HG02588 (cell line): ENCODE measurements around the gene ATAD3C.

Source experiments
- ATAC-seq: cut with Tn5 transposase; IDR thresholded peaks from one replicate; pipeline ENCODE4 v1.9.1; 2021; ENCODE audit warnings: mild to moderate bottlenecking, moderate library complexity; ENCODE audit not compliant: unreplicated experiment

Gene ATAD3C

DNA sequence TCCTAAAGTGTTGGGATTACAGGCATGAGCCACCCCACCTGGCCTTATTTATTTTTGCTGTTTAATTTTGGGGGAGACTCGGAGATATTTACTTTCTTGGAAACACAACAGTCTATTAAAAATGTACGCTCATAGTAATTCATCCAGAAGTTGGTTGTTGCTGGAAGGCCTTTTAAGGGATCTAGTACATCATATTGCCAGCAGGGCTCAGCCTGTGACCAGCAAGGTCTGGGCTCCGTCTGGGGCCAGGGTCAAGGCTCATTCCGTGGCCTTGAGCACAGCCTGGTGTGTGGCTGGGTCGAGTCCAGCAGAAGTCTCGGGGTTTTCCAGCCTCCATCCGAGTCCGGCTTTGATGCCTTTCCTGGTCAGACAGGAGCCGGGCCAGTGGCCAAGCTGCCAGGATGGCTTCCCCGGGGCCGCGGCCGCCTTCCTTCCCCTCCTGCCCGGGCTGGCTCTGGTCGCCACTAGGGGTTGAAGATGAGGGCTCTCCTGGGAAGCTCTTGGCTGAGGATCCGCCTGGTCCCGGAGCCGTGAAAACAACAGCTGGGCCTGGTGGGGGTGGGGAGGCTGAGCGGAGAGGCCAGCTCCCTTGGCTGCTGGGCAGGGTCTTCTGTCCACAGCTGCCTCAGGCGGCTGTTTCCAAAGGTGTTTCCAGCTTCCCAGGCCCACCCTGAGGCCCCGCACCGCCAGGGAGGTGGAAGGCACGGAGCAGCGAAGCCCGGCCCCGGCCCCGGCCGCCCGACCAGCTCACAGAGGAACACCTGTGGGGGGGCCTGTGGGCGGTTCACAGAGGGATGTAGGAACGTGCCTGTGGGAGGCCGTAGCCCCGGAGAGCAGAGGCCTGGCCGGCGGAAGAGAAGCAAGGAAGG lies 19.1 kb upstream of the ATAD3C start:
- ATAC-seq: no peak

DNA sequence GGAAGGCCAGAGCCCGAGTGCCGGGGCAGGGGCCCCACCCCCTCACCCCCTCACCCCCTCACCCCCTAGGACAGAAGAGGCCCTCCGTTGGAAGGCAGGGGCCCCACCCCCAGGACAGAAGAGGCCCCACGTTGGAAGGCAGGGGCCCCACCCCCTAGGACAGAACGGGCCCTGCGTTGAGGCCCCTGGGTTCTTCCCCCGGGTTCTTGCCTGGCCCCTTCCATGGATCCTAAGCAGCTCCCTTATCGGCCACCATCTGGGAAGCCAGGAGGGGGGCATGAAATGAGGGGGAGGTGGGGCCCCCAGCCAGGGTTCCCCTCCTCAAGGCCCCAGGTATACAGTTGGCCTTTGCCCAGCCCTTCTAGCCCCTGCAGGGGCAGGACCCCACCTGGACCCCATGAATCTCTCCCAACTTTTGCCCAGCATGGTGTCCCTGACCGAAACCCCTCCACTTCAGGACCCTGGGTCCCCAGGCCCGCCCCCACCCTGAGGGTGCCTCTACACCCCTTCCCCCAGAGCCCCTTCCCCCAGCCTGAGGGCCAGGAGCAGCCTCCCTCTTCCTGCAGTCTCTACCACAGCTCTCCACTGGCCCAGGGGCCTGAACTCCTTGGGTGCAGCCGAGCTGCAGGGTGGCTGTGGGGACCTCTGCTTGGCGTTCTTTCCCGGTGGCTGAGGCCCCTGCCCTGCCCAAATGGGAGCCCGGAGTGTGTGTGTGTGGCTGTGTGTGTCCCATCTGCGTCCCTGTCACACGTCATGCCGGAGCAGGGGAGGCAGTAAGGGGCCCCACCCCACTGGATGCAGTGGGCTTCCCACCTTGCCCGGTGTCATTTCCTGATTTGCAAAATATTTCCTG lies 18.3 kb upstream of the ATAD3C start:
- no peak for ATAC-seq

DNA sequence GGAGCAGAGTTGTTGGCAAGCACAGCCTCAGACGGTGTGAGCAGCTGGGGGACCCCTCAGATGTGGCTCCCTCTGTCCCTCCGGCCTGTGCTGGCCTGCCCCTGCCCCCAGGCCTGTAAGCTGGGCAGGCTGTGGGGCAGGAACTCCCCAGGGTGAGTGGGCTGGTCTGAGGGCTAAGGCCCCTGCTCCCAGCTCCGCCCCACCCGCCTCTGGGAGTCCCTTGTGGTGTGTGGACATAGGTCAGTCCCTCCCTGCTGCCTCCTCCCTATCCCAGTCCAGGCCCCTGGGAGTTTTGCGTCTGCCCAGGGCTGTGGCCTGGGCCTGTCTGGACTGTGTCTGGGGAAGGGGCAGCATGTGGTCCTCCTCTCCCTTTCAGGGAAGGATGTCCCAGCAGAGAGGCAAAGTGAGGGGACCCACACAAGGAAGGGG lies 17.6 kb upstream of the ATAD3C start:
- ATAC-seq: no peak

DNA sequence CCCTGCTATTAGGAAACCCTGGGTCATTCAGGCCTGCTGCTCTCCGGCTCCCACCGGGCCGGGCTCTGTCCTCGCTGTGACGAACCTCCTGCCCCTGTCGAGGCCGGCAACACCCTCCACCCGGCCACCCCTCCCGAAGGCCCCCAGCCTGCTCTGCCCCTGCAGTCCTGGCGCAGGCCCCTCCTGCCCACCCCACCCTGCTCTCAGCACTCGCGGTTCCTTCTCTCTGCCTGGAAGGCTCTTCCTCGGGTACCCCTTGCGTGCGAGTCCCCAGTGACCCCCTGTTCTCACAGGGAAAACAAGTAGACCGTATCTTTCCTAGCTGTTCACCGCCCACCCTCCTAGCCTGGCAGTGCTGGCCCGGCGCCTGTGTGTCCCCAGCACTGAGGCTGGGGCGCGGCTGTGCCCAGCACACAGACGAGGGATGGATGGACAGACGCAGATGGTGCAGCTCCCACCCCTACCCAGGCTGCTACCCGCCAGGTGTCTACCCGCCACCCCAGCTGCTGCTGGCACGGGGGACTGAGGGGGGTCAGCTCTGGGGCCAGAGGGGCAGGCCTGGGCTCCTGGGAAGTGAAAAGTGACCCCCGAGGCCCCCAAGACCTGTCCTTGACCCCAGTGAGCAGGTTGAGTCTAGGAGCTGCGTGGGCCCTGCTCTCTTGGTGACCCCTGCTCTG lies 17.1 kb upstream of the ATAD3C start:
- ATAC-seq: no peak

DNA sequence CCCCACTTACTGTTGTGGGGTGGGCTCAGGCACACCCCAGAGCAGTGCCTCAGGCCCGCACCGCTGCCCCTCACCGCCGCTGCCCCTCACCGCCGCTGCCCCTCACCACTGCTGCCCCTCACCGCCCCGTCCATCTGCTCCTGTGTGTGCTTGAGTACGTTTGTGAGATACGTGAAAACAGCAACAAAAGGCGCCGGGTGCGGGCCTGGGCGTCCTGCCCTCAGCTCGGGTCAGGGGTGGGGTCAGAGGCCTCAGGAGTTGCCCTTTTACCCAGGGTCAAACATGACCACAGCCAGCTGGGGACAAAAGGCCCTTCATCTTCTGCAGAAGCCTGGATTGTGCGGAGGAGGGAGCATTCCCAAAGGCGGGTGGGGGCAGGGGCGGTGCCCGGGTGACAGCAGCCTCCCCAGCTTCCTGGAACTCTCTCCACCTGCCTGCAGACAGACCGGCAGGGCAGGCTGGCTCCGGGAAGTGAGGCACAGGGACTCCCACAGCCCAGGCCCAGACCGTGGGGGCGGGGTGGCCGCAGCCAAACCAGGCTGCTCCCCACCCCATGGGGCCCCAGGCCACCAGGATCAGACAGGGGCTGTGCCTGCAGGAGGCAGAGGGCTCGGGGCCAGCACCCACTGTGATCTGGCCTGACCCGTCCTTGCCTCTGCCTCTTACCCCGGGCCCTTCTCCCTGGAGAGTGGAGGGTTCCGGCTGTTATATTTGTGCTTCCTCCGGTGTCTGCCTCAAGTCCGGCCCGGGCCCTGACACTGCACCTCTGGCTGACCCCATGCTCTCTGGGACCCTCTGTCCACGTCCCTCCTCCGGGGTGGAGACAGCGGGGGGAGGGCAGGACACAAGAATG lies 16.3 kb upstream of the ATAD3C start:
- ATAC-seq: no peak

DNA sequence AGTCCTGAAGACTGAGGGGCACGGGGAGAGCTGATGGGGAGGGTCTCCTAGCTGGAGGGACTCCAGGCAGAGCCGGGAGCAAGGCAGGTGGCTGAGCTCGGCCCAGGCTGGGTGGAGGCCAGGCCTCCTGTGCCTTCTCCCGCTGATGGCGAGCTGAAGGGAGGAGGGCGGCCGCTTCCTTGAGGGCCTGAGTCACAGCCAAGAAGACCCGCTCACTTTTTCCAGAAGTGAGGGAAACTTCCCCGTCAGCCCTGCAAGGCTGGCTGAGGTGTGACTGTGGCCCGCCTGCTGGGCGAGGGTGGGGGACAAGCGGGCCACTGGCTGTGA lies 15.7 kb upstream of the ATAD3C start:
- no peak for ATAC-seq

DNA sequence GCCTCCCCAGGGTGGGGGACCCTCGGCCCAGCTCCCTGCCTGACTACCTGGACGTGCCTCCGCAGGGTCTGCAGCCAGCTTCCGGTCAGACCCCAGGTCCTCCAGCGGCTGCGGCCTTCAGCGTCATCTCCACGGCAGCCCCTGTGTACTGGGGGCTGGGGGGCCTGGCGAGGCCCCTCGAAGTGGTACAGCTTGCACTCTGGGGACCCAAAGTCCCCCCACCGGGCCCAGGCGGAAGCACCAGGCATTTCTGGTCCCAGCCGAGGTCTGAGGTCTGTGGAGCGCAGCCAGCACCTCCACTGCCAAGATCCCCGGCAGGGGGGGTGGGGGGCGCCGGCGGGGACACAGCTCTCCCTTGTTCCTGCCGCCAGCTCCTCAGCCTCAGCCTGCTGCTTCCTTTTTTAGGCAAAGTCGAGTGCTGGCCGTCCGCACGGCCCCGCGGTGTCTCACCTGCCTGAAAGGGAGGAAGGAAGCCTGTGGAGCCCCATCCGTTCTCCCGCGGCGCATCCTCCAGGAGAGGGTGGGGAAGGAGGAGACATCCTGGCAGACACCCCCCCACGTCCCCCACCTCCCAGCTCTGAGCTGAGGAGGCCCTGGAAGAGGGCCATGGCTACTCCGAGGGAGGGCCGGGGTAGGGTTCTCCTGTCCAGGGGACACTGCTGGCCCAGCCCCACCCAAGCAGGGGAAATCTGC lies 15.2 kb upstream of the ATAD3C start:
- no peak for ATAC-seq

DNA sequence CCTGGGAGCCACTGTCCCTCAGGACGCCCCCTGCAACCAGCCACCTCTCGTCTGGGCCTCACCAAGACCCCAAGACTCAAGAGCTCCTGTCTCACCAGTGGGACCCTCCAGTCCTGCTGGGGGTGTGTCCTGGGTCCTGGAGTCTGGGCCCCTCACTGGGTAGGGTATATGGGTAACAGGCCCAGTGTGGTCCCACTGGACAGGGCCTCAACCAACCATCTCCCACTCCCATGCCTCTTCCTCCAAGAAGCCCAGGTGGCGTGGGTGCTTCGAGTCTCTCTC lies 14.7 kb upstream of the ATAD3C start:
- ATAC-seq: no peak

DNA sequence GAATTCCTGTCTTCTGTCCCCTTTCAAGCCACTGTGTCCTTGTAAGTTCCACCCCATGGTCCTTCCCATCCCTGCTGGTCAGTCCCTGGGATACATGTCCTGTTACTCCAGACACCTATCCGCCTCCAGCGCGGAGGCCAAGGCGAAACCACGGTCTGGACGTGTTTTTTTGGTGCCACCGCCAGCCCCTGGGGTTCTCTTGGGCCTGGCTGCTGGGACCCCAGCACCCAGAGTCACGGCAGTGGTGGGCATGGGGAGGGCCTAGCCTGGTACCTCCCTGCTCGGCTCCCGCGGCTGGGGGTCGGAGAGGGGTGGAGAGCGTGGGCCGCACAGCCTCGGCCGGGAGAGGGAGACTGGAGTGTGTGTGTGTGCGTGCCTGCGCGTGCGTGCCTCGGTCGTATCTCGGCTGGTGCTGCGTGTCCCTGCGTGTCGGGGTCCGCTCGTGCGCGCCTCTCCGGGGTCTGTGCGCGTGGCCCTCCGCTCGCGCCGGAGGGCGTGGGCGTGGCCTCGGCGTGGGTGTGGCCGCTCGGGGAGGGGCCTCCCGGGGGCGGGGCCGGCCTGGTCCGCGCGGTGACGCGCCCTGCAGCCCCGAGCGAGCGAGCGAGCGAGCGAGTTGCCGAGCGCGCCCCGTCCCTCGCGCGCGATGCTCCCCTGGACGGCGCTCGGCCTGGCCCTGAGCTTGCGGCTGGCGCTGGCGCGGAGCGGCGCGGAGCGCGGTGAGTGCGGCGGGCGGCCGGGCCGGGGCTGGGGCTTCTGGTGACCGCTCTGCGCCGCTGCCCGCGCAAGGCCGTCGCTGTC lies 14.2 kb upstream of the ATAD3C start, which contains the start of gene VWA1:
TSS of gene VWA1 (plus strand) at position 585 of the 798 bp plus-strand sequence. CDS start at position 644, 59 bp downstream.
- ATAC-seq: peak; percentile 40

DNA sequence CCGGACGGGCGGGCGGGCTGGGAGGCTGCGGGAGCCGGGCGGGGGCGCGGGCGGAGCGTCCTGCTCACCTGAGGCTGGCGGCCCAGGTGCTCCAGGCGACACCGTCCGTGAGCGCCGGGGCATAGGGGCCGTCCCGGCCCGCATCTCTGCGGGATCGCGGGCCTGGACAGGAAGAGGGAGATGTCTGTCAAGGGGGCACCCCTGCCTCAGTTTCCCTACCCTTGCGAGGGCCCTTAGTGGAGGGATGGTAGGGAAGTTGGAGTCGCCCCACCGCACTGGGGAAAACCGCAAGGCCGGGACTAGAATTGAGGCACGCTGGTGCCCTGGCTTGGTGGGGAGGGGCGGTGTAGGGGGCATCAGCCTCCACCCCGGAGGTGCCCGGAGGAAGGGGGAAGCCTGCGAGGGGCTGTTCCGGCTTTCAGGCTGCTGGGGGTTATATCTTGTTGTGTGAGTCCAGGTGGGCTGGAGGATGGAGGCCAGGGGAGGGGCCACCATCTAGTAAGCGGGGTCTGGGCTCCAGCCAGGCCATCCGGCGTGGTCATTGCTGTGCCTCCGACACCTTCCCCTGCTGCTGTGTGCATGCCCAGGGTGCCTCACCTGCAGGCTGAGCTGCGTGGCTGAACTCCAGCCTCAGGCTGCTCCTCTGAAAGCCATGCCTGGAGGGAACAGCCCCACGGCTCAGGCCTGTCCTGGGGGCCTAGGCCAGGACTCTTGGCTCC lies 13.4 kb upstream of the ATAD3C start:
- peak; percentile 1 for ATAC-seq

DNA sequence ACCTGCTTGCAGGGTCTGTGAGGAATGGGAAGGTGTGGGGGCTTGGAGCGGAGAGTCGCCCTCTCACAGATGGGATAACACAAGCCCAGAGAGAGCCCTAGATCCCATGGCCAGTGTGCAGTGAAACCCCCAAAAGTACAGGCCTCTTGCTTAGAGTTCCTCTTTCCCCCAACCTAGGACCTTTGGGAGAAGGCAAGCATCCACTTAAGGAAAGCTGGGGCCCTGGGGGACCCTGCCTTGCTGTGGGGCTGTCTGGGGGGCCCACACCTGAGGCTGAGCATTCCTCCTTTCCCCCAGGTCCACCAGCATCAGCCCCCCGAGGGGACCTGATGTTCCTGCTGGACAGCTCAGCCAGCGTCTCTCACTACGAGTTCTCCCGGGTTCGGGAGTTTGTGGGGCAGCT lies 12.9 kb upstream of the ATAD3C start:
- ATAC-seq: no peak

DNA sequence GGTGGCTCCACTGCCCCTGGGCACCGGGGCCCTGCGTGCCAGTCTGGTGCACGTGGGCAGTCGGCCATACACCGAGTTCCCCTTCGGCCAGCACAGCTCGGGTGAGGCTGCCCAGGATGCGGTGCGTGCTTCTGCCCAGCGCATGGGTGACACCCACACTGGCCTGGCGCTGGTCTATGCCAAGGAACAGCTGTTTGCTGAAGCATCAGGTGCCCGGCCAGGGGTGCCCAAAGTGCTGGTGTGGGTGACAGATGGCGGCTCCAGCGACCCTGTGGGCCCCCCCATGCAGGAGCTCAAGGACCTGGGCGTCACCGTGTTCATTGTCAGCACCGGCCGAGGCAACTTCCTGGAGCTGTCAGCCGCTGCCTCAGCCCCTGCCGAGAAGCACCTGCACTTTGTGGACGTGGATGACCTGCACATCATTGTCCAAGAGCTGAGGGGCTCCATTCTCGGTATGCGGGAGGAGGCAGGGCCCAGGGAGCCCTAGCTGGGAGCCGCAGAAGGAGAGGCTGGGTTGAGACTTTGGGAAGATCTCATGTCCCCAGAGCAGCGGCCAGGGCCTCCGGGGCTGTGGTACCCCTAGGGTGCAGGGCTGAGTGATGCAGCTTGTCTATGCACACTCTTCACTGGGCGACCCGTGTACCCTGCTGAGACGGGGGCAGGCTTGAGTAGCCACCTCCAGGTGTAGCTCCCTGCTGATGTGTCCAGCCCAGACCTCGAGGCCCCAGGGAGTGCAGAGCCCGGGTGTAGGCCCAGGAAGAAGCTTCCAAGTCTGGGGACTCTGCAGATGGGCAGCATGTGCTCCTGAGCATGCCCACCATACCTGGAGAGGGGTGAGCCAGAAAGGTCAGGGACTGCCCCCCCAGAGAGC lies 12.2 kb upstream of the ATAD3C start:
- ATAC-seq: no peak

DNA sequence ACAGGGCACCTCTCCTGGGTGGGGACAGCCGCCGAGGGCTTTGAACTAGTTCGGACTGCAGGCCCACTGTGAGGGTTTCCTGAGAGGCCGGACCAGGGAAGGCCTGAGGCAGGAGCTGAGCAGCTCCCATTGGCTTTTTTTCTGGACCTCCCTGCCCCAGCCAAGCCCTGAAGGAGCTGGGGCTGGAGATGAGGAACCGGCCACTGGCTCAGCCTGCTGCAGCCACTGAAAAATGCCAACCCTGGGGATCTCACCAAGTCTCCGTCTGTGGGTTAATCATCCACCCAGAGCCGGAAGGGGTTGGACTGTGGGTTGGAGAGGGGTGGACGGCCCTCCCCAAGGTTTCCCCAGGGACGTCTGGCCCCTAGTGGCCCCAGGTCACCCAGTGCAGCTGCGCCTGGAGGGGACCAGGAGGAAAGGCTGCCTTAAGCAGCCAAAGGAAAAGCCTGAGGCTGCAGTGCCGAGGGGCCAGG lies 11.5 kb upstream of the ATAD3C start:
- ATAC-seq: peak; percentile 36

DNA sequence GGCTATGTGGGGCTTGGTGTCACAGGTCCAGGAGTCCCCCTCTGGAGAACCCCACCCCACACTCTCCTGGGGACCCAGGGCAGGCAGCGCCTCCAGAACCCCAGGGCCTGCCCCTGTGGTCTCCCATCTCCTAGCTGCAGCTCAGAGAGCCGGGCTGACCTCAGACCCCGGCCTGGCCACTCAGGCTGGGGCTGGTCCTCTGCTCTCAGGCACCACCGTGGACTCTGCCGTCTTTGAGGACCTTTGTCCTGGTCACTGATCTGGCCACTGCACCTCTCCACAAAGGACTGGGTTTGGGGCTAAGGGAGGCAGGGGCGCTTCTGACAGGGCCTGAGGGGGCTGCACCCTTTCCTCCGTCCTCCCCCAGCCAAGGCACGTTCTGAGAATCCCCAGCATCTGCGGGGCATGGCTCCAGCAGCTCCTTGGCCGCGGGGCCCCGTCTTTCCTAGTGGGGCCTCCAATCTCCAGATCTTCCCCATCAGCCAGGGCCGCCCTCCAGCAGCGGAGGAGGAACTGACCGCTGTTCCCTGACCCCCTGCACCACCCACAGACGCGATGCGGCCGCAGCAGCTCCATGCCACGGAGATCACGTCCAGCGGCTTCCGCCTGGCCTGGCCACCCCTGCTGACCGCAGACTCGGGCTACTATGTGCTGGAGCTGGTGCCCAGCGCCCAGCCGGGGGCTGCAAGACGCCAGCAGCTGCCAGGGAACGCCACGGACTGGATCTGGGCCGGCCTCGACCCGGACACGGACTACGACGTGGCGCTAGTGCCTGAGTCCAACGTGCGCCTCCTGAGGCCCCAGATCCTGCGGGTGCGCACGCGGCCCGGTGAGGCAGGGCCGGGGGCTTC lies 10.7 kb upstream of the ATAD3C start:
- no peak for ATAC-seq

DNA sequence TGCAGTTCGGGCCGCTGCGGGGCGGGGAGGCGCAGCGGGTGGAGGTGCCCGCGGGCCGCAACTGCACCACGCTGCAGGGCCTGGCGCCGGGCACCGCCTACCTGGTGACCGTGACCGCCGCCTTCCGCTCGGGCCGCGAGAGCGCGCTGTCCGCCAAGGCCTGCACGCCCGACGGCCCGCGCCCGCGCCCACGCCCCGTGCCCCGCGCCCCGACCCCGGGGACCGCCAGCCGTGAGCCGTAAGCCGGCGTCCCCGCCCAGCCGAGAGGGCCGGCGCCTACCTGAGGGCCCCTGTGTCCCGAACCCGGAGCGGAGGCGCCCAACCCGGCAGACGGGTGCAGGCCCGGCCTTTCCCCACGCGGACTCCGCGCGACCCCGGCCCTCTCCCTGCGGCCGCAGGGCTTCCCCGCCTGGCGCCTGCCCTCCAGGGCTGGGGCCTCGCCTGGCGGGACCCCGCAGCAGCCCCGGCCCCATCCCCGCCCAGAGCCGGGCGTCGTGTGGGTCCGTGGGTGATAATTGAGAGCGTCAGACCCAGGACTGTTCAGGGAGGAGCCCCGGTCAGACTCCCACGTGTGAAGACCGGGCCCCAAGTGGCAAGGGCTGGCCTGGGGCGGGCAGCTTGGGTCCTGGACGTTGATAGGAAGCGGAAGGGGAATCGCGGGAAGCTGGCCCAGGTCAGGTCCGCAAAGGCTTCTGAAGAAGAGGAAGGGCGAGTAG lies 9.8 kb upstream of the ATAD3C start:
- ATAC-seq: no peak
